SU-DHL-6 (cell line): ENCODE measurements around the gene ACTG1.

Experiments used
- CTCF ChIP-seq: fragments of 200-600 bp; sonication (generic); IDR thresholded peaks from one replicate; pipeline ENCODE4 v1.5.1; 2017; ENCODE audit warnings: antibody characterized with exemption, mild to moderate bottlenecking, low read length, moderate library complexity; ENCODE audit not compliant: insufficient read depth, poor library complexity, severe bottlenecking
- EZH2phosphoT487 ChIP-seq: fragments of 200-600 bp; sonication (generic), shearing (Covaris generic); conservative IDR thresholded peaks from 2 replicates; pipeline ENCODE4 v1.6.1; 2018; ENCODE audit warnings: mild to moderate bottlenecking, antibody characterized with exemption, low read length, moderate library complexity, mixed read lengths

GRCh38 chr17:81538651-81539570, 26.3 kb upstream of the ACTG1 start:
- TF ChIP-seq CTCF: no peak
- no peak for TF ChIP-seq EZH2phosphoT487
